ENCODE data around the gene SYNM.

DNA sequence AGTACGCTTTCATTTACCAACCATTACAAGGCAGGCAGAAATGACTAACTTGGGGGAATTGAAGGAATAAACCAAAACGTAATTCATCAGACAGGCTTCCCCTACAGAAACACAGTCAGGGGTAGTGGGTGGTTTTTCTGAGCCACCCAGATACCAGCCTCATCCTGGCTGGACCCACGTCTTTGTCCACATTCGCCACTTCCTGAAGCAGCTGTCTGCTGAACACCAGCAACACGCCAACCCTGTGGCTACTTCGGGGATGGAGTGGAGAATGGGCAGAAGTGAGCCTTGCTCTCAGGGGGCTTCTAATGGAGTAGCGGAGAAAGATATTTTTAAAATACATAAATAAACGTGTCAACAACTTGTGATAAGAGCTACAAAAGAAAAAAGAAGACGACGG lies 40.1 kb downstream of the SYNM start:
- TF ChIP-seq JUND (IDR thresholded peaks at IDR 0.05) = no peak
- TF ChIP-seq, protein P1, sequence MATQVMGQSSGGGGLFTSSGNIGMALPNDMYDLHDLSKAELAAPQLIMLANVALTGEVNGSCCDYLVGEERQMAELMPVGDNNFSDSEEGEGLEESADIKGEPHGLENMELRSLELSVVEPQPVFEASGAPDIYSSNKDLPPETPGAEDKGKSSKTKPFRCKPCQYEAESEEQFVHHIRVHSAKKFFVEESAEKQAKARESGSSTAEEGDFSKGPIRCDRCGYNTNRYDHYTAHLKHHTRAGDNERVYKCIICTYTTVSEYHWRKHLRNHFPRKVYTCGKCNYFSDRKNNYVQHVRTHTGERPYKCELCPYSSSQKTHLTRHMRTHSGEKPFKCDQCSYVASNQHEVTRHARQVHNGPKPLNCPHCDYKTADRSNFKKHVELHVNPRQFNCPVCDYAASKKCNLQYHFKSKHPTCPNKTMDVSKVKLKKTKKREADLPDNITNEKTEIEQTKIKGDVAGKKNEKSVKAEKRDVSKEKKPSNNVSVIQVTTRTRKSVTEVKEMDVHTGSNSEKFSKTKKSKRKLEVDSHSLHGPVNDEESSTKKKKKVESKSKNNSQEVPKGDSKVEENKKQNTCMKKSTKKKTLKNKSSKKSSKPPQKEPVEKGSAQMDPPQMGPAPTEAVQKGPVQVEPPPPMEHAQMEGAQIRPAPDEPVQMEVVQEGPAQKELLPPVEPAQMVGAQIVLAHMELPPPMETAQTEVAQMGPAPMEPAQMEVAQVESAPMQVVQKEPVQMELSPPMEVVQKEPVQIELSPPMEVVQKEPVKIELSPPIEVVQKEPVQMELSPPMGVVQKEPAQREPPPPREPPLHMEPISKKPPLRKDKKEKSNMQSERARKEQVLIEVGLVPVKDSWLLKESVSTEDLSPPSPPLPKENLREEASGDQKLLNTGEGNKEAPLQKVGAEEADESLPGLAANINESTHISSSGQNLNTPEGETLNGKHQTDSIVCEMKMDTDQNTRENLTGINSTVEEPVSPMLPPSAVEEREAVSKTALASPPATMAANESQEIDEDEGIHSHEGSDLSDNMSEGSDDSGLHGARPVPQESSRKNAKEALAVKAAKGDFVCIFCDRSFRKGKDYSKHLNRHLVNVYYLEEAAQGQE (IDR thresholded peaks at IDR 0.05; ENCODE audit: low read depth) = no peak
- TF ChIP-seq, protein P2, sequence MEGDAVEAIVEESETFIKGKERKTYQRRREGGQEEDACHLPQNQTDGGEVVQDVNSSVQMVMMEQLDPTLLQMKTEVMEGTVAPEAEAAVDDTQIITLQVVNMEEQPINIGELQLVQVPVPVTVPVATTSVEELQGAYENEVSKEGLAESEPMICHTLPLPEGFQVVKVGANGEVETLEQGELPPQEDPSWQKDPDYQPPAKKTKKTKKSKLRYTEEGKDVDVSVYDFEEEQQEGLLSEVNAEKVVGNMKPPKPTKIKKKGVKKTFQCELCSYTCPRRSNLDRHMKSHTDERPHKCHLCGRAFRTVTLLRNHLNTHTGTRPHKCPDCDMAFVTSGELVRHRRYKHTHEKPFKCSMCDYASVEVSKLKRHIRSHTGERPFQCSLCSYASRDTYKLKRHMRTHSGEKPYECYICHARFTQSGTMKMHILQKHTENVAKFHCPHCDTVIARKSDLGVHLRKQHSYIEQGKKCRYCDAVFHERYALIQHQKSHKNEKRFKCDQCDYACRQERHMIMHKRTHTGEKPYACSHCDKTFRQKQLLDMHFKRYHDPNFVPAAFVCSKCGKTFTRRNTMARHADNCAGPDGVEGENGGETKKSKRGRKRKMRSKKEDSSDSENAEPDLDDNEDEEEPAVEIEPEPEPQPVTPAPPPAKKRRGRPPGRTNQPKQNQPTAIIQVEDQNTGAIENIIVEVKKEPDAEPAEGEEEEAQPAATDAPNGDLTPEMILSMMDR (IDR thresholded peaks at IDR 0.05 in 2 of 3, conservative IDR thresholded peaks at IDR 0.05 in 1 of 3; ENCODE audit: borderline replicate concordance in 1 of 3, insufficient read depth in 1 of 3, low read depth in 2 of 3, low read length in 2 of 3) = no peak
- TF ChIP-seq, protein P3, sequence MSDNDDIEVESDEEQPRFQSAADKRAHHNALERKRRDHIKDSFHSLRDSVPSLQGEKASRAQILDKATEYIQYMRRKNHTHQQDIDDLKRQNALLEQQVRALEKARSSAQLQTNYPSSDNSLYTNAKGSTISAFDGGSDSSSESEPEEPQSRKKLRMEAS (IDR thresholded peaks at IDR 0.05) = no peak
- TF ChIP-seq SIN3A (IDR thresholded peaks at IDR 0.05; ENCODE audit: low read depth) = no peak
- no peak for TF ChIP-seq POLR2AphosphoS5 (IDR thresholded peaks at IDR 0.05; ENCODE audit: low read depth, low read length)
- TF ChIP-seq EZH2phosphoT487 (IDR thresholded peaks at IDR 0.05; ENCODE audit: borderline replicate concordance) = no peak

Measured in HCT116 (cell line).